HepG2 (cell line): Measurements from ENCODE around the gene SMAP2. TPM values are rescaled to one million over a fixed set of nuclear protein-coding genes. Genes with fewer than 3 reads are reported as not detected.

ENCODE experiments used
- FOXA1 ChIP-seq, 2 experiments: fragments of 450-650 bp in 1 of 2; sonication (generic) in 1 of 2; formaldehyde crosslinking in 1 of 2; IDR thresholded peaks; 2 replicates each; pipeline versions ENCODE4 v1.4.0 to v1.6.1; 2016 to 2020; ENCODE audit warnings: missing genetic modification reagents in 1 of 2
- MED13 ChIP-seq: sonication (generic); formaldehyde crosslinking; IDR thresholded peaks from 2 replicates; pipeline ENCODE4 v1.5.0; 2020; ENCODE audit warnings: missing genetic modification reagents
- NCOA2 ChIP-seq: sonication (generic); formaldehyde crosslinking; IDR thresholded peaks from 2 replicates; pipeline ENCODE4 v1.8.0; 2022; ENCODE audit warnings: inconsistent platforms
- NR1H2 ChIP-seq: sonication (generic); formaldehyde crosslinking; IDR thresholded peaks from 2 replicates; pipeline ENCODE4 v1.8.1; 2022; ENCODE audit warnings: low read depth, missing genetic modification reagents, borderline replicate concordance
- RBM39 ChIP-seq: fragments of 200-400 bp; formaldehyde crosslinking; IDR thresholded peaks from one replicate; pipeline ENCODE4 v1.6.1; 2018; ENCODE audit warnings: antibody characterized with exemption, mild to moderate bottlenecking, low read depth, low read length; ENCODE audit not compliant: poor library complexity, severe bottlenecking
- RXRB ChIP-seq: IDR thresholded peaks from 2 replicates; pipeline ENCODE4 v1.6.1; 2016; ENCODE audit warnings: borderline replicate concordance, missing genetic modification reagents, missing compliant biosample characterization
- SOX6 ChIP-seq, 2 experiments: fragments of 450-650 bp in 1 of 2; sonication (generic) in 1 of 2; formaldehyde crosslinking in 1 of 2; IDR thresholded peaks; 2 replicates each; pipeline versions ENCODE4 v1.4.0 to v1.6.1; 2017 to 2020; ENCODE audit warnings: antibody characterized with exemption in 1 of 2, mild to moderate bottlenecking in 1 of 2, missing genetic modification reagents in 1 of 2
- ZNF251 ChIP-seq: sonication (generic); formaldehyde crosslinking; IDR thresholded peaks from 2 replicates; pipeline ENCODE4 v1.9.0; 2021; ENCODE audit warnings: mild to moderate bottlenecking, missing genetic modification reagents
- ZNF605 ChIP-seq: sonication (generic); formaldehyde crosslinking; IDR thresholded peaks from 2 replicates; pipeline ENCODE4 v1.8.0; 2022; ENCODE audit warnings: mild to moderate bottlenecking, missing genetic modification reagents
- ZNF773 ChIP-seq: sonication (generic); formaldehyde crosslinking; IDR thresholded peaks from 2 replicates; pipeline ENCODE4 v1.4.0; 2020; ENCODE audit warnings: missing genetic modification reagents, borderline replicate concordance
- ZNF781 ChIP-seq: sonication (generic); formaldehyde crosslinking; IDR thresholded peaks from 2 replicates; pipeline ENCODE4 v1.5.1; 2020; ENCODE audit warnings: borderline replicate concordance, mild to moderate bottlenecking, missing genetic modification reagents; ENCODE audit errors: not compliant biosample characterization
- polyA plus RNA-seq, 8 experiments: library from polyadenylated mRNA; depleted of rRNA in 3 of 8; stranded (reverse) in 7 of 8; unstranded in 1 of 8; fragments of >200 nt; fragmentation: Illumina TruSeq in 4 of 8; extraction: Trizol in 4 of 8; gene quantifications; 2 replicates each; pipeline versions ENCODE4 v1.2.1 to v1.2.3, GENCODE V29; 2011 to 2016; ENCODE audit warnings: low read depth in 4 of 8, missing spikeins in 1 of 8, mixed read lengths in 1 of 8; ENCODE audit not compliant: insufficient read depth in 1 of 8
- total RNA-seq, 5 experiments: library from RNA; depleted of rRNA; stranded (reverse); fragments of >200 nt; fragmentation: Illumina TruSeq; extraction: Trizol; gene quantifications; 2 replicates each; pipeline ENCODE4 v1.2.3, GENCODE V29; 2016; ENCODE audit warnings: low read depth in 1 of 5
- TF ChIP-seq, protein P1 (sequence below): IDR thresholded peaks from 2 replicates; pipeline ENCODE4 v1.6.1; 2016; ENCODE audit warnings: mild to moderate bottlenecking
- TF ChIP-seq, protein P2 (sequence below): sonication (generic); formaldehyde crosslinking; IDR thresholded peaks from 2 replicates; pipeline ENCODE4 v1.5.1; 2020; ENCODE audit warnings: missing genetic modification reagents, mild to moderate bottlenecking, borderline replicate concordance
- TF ChIP-seq, protein P3 (sequence below): sonication (generic); formaldehyde crosslinking; IDR thresholded peaks from 2 replicates; pipeline ENCODE4 v1.8.1; 2023; ENCODE audit warnings: mild to moderate bottlenecking, inconsistent platforms, moderate library complexity, missing genetic modification reagents, borderline replicate concordance
- TF ChIP-seq, protein P4 (sequence below): sonication (generic); formaldehyde crosslinking; IDR thresholded peaks from 2 replicates; pipeline ENCODE4 v1.4.0; 2020; ENCODE audit warnings: mild to moderate bottlenecking, missing genetic modification reagents
- TF ChIP-seq, protein P5 (sequence below): sonication (generic); formaldehyde crosslinking; IDR thresholded peaks from 2 replicates; pipeline ENCODE4 v1.4.0; 2020; ENCODE audit warnings: low read depth, mild to moderate bottlenecking, missing genetic modification reagents
- TF ChIP-seq, protein P6 (sequence below): sonication (generic); formaldehyde crosslinking; IDR thresholded peaks from 2 replicates; pipeline ENCODE4 v1.8.0; 2022; ENCODE audit warnings: mild to moderate bottlenecking, missing genetic modification reagents
- TF ChIP-seq, protein P7 (sequence below): sonication (generic); formaldehyde crosslinking; IDR thresholded peaks from 2 replicates; pipeline ENCODE4 v1.5.0; 2020; ENCODE audit warnings: missing genetic modification reagents, mild to moderate bottlenecking, borderline replicate concordance
- TF ChIP-seq, protein P8 (sequence below): IDR thresholded peaks from 2 replicates; pipeline ENCODE4 v1.6.1; 2018; ENCODE audit warnings: missing genetic modification reagents, mild to moderate bottlenecking, missing compliant biosample characterization

Gene SMAP2
- total and polyA plus RNA-seq, 2 of the 13 experiments (the other 11 are each of a cell fraction or from before 2014, with no cell fraction given) = 19.0 to 22.3 TPM

DNA sequence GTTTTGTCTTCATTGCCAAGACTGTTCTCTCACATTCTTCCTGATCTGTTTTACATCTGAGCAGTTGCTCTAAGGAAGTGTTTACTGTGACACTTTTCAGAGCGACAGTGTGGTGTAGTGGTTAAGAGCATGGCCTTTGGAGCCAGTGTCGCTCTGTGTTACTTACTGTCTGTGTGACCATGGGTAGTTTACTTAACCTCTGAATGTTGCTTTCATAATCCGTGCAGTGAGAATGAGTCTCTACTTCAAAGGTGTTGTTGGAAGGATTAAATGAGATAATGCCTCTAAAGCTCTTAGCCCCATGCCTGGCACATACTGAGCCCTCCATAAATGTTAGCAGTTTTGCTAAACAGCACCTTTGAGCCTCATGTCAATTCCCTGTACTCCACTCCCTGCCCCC lies 40.8 kb downstream of the SMAP2 start (continued):
- TF ChIP-seq NR1H2 (CRISPR knock-in tag) (no peak), RXRB (no peak), MED13 (CRISPR knock-in tag) (no peak), FOXA1 (IDR thresholded peaks at IDR 0.05) (no peak), FOXA1 (CRISPR knock-in tag; IDR thresholded peaks at IDR 0.05) (0 out of 2 replicates have a peak, but pooled peaks have one; percentile 33), ZNF605 (CRISPR knock-in tag) (no peak), ZNF251 (CRISPR knock-in tag) (no peak), SOX6 (IDR thresholded peaks at IDR 0.05) (no peak), SOX6 (CRISPR knock-in tag; IDR thresholded peaks at IDR 0.05) (peak; percentile 50; the same call in 1 of the 2 replicates), RBM39 (no peak), ZNF781 (CRISPR knock-in tag) (no peak), ZNF773 (CRISPR knock-in tag) (no peak), NCOA2 (peak; percentile 35; the same call in 1 of the 2 replicates)
- TF ChIP-seq, protein P1, sequence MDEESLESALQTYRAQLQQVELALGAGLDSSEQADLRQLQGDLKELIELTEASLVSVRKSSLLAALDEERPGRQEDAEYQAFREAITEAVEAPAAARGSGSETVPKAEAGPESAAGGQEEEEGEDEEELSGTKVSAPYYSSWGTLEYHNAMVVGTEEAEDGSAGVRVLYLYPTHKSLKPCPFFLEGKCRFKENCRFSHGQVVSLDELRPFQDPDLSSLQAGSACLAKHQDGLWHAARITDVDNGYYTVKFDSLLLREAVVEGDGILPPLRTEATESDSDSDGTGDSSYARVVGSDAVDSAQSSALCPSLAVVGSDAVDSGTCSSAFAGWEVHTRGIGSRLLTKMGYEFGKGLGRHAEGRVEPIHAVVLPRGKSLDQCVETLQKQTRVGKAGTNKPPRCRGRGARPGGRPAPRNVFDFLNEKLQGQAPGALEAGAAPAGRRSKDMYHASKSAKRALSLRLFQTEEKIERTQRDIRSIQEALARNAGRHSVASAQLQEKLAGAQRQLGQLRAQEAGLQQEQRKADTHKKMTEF (CRISPR knock-in tag) = no peak
- TF ChIP-seq, protein P2, sequence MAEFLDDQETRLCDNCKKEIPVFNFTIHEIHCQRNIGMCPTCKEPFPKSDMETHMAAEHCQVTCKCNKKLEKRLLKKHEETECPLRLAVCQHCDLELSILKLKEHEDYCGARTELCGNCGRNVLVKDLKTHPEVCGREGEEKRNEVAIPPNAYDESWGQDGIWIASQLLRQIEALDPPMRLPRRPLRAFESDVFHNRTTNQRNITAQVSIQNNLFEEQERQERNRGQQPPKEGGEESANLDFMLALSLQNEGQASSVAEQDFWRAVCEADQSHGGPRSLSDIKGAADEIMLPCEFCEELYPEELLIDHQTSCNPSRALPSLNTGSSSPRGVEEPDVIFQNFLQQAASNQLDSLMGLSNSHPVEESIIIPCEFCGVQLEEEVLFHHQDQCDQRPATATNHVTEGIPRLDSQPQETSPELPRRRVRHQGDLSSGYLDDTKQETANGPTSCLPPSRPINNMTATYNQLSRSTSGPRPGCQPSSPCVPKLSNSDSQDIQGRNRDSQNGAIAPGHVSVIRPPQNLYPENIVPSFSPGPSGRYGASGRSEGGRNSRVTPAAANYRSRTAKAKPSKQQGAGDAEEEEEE = no peak
- TF ChIP-seq, protein P3, sequence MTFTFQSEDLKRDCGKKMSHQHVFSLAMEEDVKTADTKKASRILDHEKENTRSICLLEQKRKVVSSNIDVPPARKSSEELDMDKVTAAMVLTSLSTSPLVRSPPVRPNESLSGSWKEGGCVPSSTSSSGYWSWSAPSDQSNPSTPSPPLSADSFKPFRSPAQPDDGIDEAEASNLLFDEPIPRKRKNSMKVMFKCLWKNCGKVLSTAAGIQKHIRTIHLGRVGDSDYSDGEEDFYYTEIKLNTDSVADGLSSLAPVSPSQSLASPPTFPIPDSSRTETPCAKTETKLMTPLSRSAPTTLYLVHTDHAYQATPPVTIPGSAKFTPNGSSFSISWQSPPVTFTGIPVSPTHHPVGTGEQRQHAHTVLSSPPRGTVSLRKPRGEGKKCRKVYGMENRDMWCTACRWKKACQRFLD (CRISPR knock-in tag) = no peak
- TF ChIP-seq, protein P4, sequence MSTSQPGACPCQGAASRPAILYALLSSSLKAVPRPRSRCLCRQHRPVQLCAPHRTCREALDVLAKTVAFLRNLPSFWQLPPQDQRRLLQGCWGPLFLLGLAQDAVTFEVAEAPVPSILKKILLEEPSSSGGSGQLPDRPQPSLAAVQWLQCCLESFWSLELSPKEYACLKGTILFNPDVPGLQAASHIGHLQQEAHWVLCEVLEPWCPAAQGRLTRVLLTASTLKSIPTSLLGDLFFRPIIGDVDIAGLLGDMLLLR (CRISPR knock-in tag) = no peak
- TF ChIP-seq, protein P5, sequence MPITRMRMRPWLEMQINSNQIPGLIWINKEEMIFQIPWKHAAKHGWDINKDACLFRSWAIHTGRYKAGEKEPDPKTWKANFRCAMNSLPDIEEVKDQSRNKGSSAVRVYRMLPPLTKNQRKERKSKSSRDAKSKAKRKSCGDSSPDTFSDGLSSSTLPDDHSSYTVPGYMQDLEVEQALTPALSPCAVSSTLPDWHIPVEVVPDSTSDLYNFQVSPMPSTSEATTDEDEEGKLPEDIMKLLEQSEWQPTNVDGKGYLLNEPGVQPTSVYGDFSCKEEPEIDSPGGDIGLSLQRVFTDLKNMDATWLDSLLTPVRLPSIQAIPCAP (CRISPR knock-in tag) = no peak
- TF ChIP-seq, protein P6, sequence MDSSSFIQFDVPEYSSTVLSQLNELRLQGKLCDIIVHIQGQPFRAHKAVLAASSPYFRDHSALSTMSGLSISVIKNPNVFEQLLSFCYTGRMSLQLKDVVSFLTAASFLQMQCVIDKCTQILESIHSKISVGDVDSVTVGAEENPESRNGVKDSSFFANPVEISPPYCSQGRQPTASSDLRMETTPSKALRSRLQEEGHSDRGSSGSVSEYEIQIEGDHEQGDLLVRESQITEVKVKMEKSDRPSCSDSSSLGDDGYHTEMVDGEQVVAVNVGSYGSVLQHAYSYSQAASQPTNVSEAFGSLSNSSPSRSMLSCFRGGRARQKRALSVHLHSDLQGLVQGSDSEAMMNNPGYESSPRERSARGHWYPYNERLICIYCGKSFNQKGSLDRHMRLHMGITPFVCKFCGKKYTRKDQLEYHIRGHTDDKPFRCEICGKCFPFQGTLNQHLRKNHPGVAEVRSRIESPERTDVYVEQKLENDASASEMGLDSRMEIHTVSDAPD = no peak
- TF ChIP-seq, protein P7, sequence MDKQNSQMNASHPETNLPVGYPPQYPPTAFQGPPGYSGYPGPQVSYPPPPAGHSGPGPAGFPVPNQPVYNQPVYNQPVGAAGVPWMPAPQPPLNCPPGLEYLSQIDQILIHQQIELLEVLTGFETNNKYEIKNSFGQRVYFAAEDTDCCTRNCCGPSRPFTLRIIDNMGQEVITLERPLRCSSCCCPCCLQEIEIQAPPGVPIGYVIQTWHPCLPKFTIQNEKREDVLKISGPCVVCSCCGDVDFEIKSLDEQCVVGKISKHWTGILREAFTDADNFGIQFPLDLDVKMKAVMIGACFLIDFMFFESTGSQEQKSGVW (CRISPR knock-in tag) = no peak
- TF ChIP-seq, protein P8, sequence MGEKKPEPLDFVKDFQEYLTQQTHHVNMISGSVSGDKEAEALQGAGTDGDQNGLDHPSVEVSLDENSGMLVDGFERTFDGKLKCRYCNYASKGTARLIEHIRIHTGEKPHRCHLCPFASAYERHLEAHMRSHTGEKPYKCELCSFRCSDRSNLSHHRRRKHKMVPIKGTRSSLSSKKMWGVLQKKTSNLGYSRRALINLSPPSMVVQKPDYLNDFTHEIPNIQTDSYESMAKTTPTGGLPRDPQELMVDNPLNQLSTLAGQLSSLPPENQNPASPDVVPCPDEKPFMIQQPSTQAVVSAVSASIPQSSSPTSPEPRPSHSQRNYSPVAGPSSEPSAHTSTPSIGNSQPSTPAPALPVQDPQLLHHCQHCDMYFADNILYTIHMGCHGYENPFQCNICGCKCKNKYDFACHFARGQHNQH (CRISPR knock-in tag) = no peak
